ENCODE measurements around the gene PPP1R14D.

Gene PPP1R14D

GRCh38 chr15:40782609-40783227 is 45.8 kb downstream of the PPP1R14D start:
- DNase-seq (ENCODE audit: low spot score): no peak

GRCh38 chr15:40776537-40777141 is 51.9 kb downstream of the PPP1R14D start:
- no peak for DNase-seq (ENCODE audit: low spot score)

DNA sequence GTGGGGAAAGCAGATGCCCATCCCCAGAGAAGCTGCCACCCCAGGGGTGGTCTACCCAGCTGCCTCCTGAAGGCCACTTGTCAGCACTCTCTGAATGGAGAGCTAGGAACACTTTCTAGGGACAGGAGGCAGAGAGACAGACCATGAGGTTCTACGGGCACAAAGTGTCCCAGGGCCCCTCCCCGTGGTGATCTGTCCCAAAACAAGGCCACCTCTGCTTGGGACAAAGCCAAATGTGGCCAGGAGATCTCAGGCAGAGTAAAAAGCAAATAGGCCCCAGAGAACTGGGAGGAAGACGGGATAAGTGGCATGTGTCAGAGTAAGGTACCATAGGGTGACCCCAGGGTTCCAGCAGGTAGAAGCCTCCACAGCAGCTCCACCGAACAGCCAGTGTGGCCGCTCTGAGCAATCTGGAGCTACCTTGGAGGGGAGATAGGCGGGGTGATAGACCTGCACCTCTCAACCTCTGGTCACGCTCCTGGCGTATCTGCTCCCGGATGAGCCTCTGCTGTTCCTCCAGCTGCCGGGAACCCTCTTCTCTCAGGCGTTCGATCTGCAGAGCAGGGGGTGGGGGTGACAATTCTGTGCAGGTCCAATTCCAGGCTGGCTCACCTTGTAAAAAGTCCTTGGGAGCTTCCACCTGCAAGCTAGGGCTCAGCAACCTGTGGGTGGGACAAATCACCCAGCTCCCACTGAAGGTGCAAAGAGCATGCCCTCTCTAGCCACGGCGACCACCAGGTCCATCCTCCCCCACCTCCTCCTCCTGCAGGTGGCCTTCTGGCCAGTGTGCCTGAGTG is 52.6 kb downstream of the PPP1R14D start:
- DNase-seq (ENCODE audit: low spot score): no peak

- no peak for DNase-seq (ENCODE audit: low spot score)
Measured at GRCh38 chr15:40775007-40775406, 53.5 kb downstream of the PPP1R14D start.

GRCh38 chr15:40773902-40774301 is 54.6 kb downstream of the PPP1R14D start:
- DNase-seq (ENCODE audit: low spot score): no peak

- DNase-seq (ENCODE audit: low spot score): no peak
Measured at GRCh38 chr15:40773496-40773895, 55.0 kb downstream of the PPP1R14D start.

GRCh38 chr15:40772014-40772413 is 56.5 kb downstream of the PPP1R14D start:
- no peak for DNase-seq (ENCODE audit: low spot score)

- DNase-seq (ENCODE audit: low spot score): no peak
Measured at GRCh38 chr15:40771242-40771641, 57.3 kb downstream of the PPP1R14D start.

DNA sequence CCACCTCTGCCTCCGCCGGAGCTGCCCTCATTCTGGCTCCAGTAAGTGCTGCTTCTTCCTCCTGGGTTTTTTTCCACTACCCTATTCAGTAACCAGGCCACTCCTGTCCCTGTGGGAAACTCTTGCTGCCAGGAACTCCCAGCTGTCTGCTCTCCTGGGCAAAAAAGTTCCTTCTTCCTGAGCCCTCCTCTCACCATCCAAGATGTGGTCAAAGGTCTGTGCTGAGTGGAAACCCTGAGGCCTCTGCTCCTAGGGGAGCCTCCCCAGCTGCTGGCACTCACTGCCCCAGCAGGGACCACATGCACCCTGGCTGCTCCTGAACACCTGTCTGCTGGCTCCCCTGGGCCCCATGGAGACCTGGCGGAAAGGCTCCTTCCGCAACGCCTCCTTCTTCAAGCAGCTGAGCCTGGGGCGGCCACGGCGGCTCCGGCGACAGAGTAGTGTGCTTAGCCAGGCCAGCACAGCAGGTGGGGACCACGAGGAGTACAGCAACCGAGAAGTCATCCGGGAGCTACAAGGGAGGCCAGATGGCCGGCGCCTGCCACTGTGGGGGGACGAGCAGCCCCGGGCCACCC is 58.3 kb downstream of the PPP1R14D start:
- no peak for DNase-seq (ENCODE audit: low spot score)

- DNase-seq (ENCODE audit: low spot score): no peak
Measured at GRCh38 chr15:40769274-40770146, 59.0 kb downstream of the PPP1R14D start, which contains the start of gene C15orf62. Gene C15orf62, plus strand, starts transcription at chr15:40769980. Its CDS starts 516 bp downstream, at chr15:40770496.

- no peak for DNase-seq (ENCODE audit: low spot score)
Measured at GRCh38 chr15:40768521-40769273, 59.8 kb downstream of the PPP1R14D start.

DNA sequence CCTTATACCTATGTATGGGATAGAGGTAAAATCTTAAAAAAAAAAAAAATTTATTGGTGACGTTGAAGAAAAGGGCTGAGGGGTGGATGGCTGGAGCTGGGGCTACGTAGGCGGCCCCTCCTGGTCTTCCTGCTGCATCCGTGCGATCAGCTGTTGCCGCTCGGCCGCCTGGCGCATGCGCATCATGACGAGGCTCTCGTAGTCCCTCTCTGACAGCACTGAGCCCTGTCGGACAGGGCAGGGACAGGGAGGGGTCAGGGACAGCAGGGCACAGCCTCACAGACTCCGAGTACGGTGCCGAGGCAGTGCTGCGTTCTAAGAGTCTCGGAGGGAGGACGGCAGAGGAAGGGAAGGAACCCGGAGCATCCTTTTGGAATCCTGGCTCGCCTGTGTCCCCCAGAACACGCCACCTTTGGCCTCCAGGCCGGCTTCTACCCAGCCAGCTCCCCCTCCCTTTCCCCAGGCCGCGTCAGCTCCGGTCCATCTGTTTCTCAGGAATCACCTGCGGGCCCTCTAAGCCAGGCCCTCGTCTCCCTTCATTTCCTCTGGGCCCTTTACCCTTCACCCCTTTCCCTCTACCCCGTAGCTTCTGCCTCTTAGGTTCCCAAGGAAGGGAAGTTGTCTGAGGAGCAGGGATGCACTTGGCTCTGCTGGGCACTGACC is 60.5 kb downstream of the PPP1R14D start:
- no peak for DNase-seq (ENCODE audit: low spot score)

- no peak for DNase-seq (ENCODE audit: low spot score)
Measured at GRCh38 chr15:40766906-40767837, 61.3 kb downstream of the PPP1R14D start.

- DNase-seq (ENCODE audit: low spot score): no peak
Measured at GRCh38 chr15:40766194-40766815, 62.2 kb downstream of the PPP1R14D start.
